ENCODE data around the gene FAM98C.
A peak's percentile ranks its signal among the peaks of the same experiment; 100 is the strongest.
"Not testable (repeated sequence)": the region's sequence is repeated elsewhere in the genome, so short reads cannot be mapped to it uniquely, and the experiment has no call there.

FAM98C gene

DNA sequence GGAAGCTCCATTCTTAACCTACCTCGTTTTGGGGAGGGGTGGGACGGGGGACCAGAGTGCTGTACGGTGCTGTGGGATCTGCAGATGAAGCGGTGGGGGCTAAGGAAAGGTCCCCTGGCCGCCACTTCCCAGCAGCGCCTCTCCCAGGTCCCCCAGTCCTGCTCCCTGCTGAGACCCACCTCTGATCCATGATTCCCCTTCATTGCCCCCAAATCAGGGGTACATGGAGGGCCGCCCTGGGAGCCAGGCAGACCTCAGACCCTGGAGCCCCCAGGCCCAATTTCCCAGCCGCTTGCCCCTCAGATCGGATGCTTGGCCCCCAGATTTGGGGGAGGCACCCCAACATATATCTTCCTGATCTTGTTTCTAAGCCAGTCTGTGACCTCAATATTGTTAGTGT, 3.8 kb upstream of the FAM98C start:
- no peak for DNase-seq (ENCODE audit: low spot score)

DNA sequence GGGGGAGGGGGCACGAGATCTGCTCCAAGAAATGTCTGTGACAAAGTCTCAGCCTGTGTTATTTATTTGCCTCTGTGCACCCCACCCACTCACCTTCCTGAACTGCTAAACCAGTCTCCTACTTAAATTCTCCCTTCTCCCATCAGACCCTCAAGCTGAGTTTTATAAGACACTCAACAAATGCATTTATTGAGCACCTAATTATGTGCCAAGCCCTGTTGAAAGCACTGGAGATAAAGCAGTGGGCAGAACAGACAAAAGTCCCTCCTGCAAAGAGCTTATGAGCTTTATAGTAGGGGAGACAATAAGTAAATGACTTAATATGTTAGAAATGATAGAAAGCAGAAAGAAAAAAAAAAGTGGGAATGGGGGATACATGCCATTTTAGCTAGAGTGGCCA, 3.4 kb upstream of the FAM98C start:
- DNase-seq (ENCODE audit: low spot score) = no peak

- DNase-seq (ENCODE audit: low spot score) = no peak
Measured at GRCh38 chr19:38400361-38400760, 2.5 kb upstream of the FAM98C start.

GRCh38 chr19:38401148-38401547, 1.7 kb upstream of the FAM98C start:
- DNase-seq (ENCODE audit: low spot score) = no peak

GRCh38 chr19:38402623-38402966, 298 bp upstream of the FAM98C start:
- no peak for DNase-seq (ENCODE audit: low spot score)

DNA sequence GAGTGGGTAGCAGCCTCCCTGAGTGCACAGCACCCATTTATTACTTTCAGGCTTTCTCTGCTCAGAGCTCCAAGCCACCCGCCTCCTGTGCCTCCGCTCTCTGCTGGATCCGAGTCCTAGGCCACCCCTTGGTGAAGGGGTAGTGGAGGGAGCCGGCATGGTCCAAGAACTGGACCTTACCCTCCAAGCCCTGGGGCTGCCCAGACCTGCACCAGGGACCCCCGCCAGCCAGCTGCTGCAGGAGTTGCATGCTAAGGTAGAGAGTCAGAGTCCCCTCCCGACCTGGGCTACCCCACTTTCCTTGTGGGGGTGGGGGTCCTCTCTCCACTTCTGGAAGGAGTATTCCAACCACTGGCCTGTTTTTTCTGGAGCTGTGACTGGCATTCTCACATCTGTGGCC, 2.0 kb downstream of the FAM98C start:
- no peak for DNase-seq (ENCODE audit: low spot score)

DNA sequence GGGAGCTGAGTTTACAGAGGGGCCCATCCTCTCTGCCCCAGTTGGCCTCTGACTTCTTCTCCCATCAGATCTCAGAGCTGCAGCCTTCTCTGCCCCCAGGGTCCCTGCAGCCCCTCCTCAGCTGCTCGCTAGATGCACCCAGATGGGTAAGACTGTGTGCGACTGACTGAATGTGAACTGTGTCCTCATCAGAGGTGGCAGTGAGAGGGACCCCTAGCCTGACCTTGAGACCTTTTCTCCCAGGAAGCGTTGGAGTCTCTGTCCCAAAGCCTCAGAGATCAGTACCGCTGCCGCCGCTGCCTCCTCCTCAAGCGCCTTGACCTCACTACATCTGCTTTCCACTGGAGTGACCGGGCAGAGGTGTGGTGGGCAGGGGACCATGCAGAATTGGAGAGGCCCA, 2.4 kb downstream of the FAM98C start:
- DNase-seq (ENCODE audit: low spot score) = no peak

GRCh38 chr19:38409631-38410133, 6.8 kb downstream of the FAM98C start:
- DNase-seq (ENCODE audit: low spot score) = no peak

DNA sequence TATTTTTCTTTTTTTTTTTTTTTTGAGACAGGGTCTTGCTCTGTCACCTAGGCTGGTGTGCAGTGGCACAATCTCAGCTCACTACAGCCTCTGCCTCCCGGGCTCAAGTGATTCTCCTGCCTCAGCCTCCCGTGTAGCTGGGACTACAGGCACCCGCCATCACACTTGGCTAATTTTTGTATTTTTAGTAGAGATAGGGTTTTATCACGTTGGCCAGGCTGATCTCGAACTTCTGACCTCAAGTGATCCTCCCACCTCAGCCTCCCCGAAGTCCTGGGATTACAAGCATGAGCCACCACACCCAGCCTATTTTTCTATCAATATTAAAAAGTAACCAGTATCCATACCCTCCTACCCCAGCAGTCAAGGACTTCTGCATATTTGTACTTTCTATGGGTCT, 7.5 kb downstream of the FAM98C start:
- DNase-seq (ENCODE audit: low spot score) = not testable (repeated sequence)

DNA sequence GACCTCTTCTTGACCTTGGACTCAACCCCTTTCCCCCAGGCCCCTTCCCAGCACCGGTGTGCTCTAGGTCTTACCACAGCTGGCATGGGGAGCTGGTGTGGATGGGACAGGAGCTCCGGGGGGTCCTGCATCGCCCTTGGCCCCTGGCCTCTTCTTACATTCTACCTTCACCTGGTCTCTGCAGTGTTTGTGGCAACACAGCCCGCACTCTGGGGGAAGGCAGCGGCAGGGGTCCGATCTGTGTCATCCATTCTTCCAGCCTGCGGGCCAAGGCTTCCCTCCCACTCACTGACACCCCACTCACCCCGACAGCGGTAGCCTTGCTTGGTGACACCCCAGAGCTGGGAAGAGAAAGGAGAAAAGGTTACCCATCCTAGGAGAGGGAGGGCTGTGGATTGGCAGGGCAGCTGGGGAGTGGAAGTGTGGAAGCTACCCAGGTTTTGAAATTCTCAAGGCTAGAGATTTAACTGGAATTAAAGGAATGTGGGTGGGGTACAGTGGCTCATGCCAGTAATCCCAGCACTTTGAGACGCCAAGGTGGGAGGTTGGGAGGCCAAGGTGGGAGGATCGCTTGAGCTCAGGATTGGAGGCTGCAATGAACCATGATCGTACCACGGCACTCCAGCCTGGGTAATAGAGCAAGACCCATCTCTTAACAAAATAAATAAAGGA, 8.3 kb downstream of the FAM98C start:
- no peak for DNase-seq (ENCODE audit: low spot score)

GRCh38 chr19:38411898-38412297, 9.0 kb downstream of the FAM98C start:
- DNase-seq (ENCODE audit: low spot score) = not testable (repeated sequence)

DNA sequence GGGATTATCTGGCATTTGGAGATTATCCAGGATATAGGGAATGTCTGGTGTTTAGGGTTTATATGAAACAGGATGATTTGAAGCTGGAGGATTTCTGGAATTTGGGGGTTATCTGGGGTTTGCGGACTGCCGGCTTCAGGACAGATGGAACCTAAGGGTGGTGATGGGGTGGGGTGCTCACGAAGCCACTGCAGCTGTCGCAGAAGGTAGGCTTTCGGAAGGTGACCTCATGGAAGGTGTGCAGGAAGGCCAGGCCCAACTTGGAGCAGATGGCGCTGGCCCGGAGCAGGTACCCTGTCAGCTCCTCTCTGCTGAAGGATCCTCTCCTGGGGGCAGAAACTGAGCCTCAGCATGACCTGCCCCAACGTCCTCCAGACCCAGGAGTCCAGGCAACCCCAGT, 9.6 kb downstream of the FAM98C start:
- DNase-seq (ENCODE audit: low spot score) = no peak

DNA sequence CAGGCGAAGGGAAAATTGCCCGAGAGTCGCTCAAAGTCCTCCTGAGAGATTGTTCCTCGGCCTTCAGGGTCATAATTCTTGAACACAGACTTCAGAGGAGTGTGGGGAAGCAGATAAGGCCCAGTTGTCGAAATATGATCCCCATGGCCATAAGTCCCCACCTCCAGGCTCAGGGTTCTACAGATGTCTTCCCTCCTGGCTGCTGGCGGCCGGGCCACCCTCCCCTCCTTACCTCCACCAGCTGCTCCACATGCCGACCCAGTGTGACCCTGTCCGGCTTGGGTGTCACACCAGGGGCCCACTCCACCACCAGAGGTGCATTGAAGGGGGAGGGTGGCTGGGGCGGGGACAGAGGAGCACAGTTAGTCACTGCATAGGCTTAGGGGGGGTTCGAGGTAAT, 10.1 kb downstream of the FAM98C start:
- no peak for DNase-seq (ENCODE audit: low spot score)

- no peak for DNase-seq (ENCODE audit: low spot score)
Measured at GRCh38 chr19:38413416-38413815, 10.5 kb downstream of the FAM98C start.

DNA sequence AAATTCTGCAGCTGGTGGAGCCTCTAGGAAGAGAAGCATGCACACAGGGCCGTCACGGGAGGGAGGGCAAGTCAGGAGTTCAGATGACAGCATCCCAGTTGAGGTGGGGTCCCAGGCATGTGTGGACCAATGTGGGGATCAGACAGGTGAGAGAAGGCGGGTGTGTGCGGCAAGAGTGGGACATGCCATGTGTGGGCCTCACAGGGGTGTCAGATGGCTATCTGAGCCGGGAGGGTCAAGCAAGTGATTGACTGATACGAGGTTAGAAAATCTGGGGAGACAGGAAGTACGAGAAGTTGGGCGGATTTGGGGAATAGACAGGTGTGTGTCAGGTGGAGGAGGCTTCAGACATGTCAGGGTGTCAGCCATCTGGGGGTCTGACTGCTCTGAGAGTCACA, 14.3 kb downstream of the FAM98C start:
- DNase-seq (ENCODE audit: low spot score) = no peak

- peak; percentile 77 for DNase-seq (ENCODE audit: low spot score)
Measured at GRCh38 chr19:38417544-38418506, 14.9 kb downstream of the FAM98C start.

DNA sequence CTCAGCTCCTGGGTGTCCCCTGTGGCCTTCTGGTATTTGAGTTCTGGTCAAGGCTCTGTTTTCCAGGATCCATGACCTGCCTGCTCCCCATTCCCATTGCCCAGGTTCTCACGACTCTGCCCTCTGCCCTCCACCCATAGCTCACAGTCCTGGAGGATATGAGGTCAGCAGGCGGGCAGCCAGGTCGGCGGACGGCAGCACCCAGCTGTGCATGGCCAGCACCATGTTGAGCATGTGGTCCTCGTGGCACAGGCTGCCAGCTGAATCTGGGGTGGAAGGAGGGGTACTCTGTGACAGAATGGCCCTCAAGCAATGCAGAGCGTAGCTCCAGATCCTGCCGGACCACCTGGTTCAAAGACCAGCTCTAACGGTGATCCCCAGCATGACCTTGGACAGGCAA, 18.0 kb downstream of the FAM98C start:
- DNase-seq (ENCODE audit: low spot score) = no peak

GRCh38 chr19:38421856-38422255, 19.0 kb downstream of the FAM98C start:
- DNase-seq (ENCODE audit: low spot score) = no peak

DNA sequence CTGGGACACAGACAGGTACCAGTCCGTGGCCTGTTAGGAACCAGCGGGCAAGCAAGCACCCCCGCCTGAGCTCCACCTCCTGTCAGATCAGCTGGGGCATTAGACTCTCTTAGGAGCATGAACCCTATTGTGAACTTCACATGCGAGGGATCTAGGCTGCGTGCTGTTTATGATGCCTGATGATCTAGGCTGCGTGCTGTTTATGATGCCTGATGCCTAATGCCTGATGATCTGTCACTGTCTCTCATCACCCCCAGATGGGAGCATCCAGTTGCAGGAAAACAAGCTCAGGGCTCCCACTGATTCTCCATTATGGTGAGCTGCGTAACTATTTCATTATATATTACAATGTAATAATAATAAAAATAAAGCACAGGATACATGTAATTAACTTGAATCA, 19.5 kb downstream of the FAM98C start:
- DNase-seq (ENCODE audit: low spot score) = no peak

GRCh38 chr19:38424272-38424671, 21.4 kb downstream of the FAM98C start:
- no peak for DNase-seq (ENCODE audit: low spot score)

- DNase-seq (ENCODE audit: low spot score) = no peak
Measured at GRCh38 chr19:38425222-38425809, 22.4 kb downstream of the FAM98C start.

- peak; percentile 62 for DNase-seq (ENCODE audit: low spot score)
Measured at GRCh38 chr19:38425810-38426466, 23.0 kb downstream of the FAM98C start, which contains the start of gene RASGRP4. TSS of gene RASGRP4 (minus strand) at chr19:38426219. CDS start at chr19:38426091, 128 bp downstream.

All from activated CD4-positive, alpha-beta T cell treated with anti-CD3 and anti-CD28 coated beads, Interleukin-2, Interleukin-4, amounts not matched to agents 100 ng/mL and 50 ng/mL, durations not matched to agents 16 hours and 8 hours (primary cell).